Astrocyte of the cerebellum (primary cell): ENCODE results near the gene BICDL1.

ENCODE experiments used
- DNase-seq: peaks from one replicate; pipeline ENCODE4 v3.0.0-alpha.2; 2011; ENCODE audit warnings: low read depth
- H3K4me3 ChIP-seq: 2 replicates; pipeline ENCODE4 v1.5.1; 2011; ENCODE audit warnings: mild to moderate bottlenecking, low read depth, low read length, moderate library complexity
- CTCF ChIP-seq: IDR thresholded peaks from 2 replicates; pipeline ENCODE4 v1.5.1; 2012; ENCODE audit warnings: low read length, low read depth, moderate library complexity, mild to moderate bottlenecking; ENCODE audit errors: missing control alignments
- in situ Hi-C: cut with HindIII; loops from 2 replicates; pipeline ENCODE4 v1.10.0; 2017; ENCODE audit warnings: low sequenced_read_pairs

The BICDL1 gene

GRCh38 chr12:120067084-120067869 is 78.2 kb downstream of the BICDL1 start:
- no peak overlapping the region for H3K4me3 ChIP-seq
- in situ Hi-C loops: no loop called here
- no peak for DNase-seq
- no peak for TF ChIP-seq CTCF

- in situ Hi-C loops: no loop called here
- H3K4me3 ChIP-seq: no peak overlapping the region
- TF ChIP-seq CTCF: no peak
- no peak for DNase-seq
Observed at GRCh38 chr12:120067901-120068300, 78.9 kb downstream of the BICDL1 start.

- in situ Hi-C loops: no loop called here
Observed at GRCh38 chr12:120069278-120069677, 80.2 kb downstream of the BICDL1 start.

GRCh38 chr12:120071493-120072020 is 82.5 kb downstream of the BICDL1 start:
- H3K4me3 ChIP-seq: no peak overlapping the region
- in situ Hi-C loops: no loop called here
- no peak for DNase-seq
- no peak for TF ChIP-seq CTCF

More at GRCh38 chr12:120069278-120069677, 80.2 kb downstream of the BICDL1 start:
- TF ChIP-seq CTCF: no peak
- no peak overlapping the region for H3K4me3 ChIP-seq
- DNase-seq: no peak

GRCh38 chr12:120072472-120073249 is 83.6 kb downstream of the BICDL1 start:
- in situ Hi-C loops: no loop called here
- TF ChIP-seq CTCF: no peak
- no peak overlapping the region for H3K4me3 ChIP-seq
- DNase-seq: no peak

GRCh38 chr12:120075034-120075616 is 86.1 kb downstream of the BICDL1 start:
- in situ Hi-C loops: no loop called here
- H3K4me3 ChIP-seq: no peak overlapping the region
- no peak for DNase-seq
- TF ChIP-seq CTCF: no peak
